Measurements from ENCODE around the gene TMEM51.

GRCh38 chr1:15155888-15156741, 2.6 kb downstream of the TMEM51 start:
- no peak for TF ChIP-seq EP300 (IDR thresholded peaks at IDR 0.05)
- no peak for TF ChIP-seq CTCF (IDR thresholded peaks at IDR 0.05)
